Neural progenitor cell (in vitro differentiated cells): ENCODE data around the gene MUCL3.

ENCODE experiments used
- EZH2 ChIP-seq: fragments of 200-600 bp; sonication (generic); IDR thresholded peaks from 2 replicates; pipeline ENCODE4 v1.6.1; 2017; ENCODE audit warnings: antibody characterized with exemption, mild to moderate bottlenecking, moderate library complexity
- EZH2phosphoT487 ChIP-seq: fragments of 200-600 bp; sonication (generic); IDR thresholded peaks from 2 replicates; pipeline ENCODE4 v1.6.1; 2017; ENCODE audit warnings: antibody characterized with exemption
- TF ChIP-seq, protein P1 (sequence below): fragments of 200-600 bp; sonication (generic); IDR thresholded peaks from 2 replicates; pipeline ENCODE4 v1.5.1; 2017; ENCODE audit warnings: antibody characterized with exemption, mild to moderate bottlenecking

DNA sequence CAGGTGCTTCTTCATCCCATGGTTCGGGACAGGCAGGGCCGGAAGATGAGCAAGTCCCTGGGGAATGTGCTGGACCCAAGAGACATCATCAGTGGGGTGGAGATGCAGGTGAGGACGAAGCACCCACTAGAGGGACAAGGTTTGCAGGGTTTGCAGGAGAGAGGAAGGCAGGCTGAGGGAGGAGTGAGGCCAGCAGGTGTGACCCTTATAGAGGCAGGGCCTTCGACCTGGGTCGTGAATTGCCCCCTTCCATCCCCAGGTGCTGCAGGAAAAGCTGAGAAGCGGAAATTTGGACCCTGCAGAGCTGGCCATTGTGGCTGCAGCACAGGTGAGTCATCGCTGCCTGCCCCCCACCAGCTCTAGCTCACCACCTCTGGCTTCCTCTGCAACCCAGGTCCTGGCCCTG is 18.3 kb upstream of the MUCL3 start:
- TF ChIP-seq EZH2phosphoT487 (no peak), EZH2 (no peak)
- TF ChIP-seq, protein P1, sequence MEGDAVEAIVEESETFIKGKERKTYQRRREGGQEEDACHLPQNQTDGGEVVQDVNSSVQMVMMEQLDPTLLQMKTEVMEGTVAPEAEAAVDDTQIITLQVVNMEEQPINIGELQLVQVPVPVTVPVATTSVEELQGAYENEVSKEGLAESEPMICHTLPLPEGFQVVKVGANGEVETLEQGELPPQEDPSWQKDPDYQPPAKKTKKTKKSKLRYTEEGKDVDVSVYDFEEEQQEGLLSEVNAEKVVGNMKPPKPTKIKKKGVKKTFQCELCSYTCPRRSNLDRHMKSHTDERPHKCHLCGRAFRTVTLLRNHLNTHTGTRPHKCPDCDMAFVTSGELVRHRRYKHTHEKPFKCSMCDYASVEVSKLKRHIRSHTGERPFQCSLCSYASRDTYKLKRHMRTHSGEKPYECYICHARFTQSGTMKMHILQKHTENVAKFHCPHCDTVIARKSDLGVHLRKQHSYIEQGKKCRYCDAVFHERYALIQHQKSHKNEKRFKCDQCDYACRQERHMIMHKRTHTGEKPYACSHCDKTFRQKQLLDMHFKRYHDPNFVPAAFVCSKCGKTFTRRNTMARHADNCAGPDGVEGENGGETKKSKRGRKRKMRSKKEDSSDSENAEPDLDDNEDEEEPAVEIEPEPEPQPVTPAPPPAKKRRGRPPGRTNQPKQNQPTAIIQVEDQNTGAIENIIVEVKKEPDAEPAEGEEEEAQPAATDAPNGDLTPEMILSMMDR: no peak
